Measurements from ENCODE around the gene EIF2AK3.
A peak's percentile ranks its signal among the peaks of the same experiment; 100 is the strongest.

DNA sequence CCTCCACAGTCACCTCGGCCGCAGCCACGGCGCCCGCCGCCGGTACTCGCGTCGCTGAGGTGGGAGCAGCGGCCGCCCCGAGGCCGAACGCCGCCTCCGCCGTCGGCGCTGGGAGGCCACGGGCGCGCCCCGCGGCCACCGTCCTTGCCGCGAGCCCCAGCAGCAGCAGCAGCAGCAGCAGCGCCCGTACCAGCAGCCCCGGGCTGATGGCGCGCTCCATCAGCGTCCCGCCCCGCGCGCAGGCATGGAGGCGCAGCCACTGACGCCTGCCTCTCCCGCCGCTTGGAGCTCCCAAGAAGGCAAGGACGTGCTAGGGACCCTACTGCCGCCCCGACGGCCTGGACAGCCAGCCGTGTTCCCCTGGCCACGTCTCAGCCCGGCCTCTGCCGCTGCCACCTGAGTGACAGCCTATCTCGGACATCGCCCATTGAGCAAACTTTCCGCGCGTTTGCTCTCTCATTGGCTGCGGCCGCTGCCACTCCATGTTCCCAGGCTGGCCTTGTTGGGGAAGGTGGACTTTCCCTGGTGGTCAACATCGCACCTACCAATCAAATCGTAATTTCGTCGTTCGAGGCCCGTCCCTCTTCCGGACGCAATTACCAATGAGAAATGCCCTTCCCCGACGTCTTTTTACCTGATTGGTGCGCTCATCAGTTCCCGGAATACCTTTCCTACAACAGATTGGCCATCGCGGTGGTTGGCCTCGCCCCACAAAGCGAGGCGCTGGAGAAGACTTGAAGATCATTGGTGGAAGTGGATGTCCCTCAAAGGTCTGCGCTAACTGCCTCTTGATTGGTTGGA, at the start of gene EIF2AK3:
- TF ChIP-seq, protein P1, sequence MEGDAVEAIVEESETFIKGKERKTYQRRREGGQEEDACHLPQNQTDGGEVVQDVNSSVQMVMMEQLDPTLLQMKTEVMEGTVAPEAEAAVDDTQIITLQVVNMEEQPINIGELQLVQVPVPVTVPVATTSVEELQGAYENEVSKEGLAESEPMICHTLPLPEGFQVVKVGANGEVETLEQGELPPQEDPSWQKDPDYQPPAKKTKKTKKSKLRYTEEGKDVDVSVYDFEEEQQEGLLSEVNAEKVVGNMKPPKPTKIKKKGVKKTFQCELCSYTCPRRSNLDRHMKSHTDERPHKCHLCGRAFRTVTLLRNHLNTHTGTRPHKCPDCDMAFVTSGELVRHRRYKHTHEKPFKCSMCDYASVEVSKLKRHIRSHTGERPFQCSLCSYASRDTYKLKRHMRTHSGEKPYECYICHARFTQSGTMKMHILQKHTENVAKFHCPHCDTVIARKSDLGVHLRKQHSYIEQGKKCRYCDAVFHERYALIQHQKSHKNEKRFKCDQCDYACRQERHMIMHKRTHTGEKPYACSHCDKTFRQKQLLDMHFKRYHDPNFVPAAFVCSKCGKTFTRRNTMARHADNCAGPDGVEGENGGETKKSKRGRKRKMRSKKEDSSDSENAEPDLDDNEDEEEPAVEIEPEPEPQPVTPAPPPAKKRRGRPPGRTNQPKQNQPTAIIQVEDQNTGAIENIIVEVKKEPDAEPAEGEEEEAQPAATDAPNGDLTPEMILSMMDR (conservative IDR thresholded peaks at IDR 0.05) = no peak
- TF ChIP-seq ZFX (IDR thresholded peaks at IDR 0.05) = peak; percentile 65
